GM19239 (cell line): ENCODE data around the gene CRIP2.

Experiments used
- DNase-seq: peaks from one replicate; pipeline ENCODE4 v3.0.0; 2011; ENCODE audit warnings: low spot score; ENCODE audit not compliant: insufficient read length
- FAIRE-seq: peaks from 2 replicates; lab custom pipeline; 2011; peaks lifted over from hg19 to GRCh38; lab: Jason Lieb, UNC

Gene CRIP2, protein sequence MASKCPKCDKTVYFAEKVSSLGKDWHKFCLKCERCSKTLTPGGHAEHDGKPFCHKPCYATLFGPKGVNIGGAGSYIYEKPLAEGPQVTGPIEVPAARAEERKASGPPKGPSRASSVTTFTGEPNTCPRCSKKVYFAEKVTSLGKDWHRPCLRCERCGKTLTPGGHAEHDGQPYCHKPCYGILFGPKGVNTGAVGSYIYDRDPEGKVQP

DNA sequence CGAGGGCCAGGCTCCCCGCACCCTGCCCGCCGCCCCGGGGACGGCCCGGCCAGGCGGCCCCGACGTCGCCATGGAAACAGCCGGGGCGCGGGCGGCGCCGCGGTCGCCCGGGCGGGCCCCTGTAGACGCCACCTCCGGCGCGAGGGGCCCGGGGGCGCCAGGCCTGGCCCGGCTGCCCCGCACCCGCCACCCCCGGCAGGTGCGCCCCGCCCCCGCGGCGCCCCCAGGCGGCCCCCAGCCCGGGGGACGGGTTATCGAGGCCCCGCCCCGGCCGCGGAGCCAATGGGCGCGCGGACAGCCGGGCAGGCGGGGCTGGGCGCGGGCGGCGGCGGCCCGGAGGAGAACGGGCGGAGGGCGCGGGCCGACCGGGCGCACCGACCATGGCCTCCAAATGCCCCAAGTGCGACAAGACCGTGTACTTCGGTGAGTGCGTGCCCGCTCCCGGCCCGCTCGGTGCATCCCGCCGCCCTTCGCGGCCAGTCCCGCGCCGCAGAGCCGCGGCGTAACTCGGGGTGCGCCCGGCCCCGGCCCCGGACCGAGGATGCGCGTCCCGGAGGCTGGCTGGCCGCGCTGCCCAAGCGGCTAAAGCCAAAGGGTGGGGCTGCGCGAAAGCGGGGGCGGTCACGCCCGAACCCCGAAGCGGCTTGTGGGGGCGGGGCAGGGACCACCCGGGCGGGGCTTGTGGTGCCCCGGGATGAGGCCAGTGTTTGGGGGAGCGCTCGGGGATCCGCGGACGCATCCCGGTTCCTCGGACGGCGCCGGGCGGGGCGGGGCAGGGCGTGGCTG lies at the start of gene CRIP2:
TSS of gene CRIP2 (plus strand) at position 339 of the 786 bp plus-strand sequence. CDS start at position 381, 42 bp downstream.
- FAIRE-seq (no peak), DNase-seq (peak; percentile 76)

DNA sequence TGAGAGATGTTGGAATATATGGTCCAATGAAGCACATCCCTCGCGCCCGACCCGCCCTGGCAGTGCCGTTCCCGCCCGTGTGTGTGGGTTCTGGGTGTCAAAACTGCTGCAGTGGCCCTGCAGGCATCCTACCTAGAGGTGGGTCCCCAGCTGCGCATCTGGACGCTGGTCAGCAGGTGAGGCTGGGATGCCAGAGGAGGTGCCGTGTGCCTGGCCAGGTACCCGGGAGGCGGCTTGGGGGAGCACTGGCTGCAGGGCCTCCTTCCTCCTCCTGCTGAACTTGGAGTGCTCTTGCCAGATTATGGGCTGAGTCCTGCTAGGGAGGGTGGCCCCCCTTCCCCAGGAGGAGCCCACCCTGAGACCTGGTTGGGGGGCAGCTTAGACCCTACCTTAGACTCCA lies 49.8 kb upstream of the CRIP2 start:
- DNase-seq (no peak), FAIRE-seq (no peak)

DNA sequence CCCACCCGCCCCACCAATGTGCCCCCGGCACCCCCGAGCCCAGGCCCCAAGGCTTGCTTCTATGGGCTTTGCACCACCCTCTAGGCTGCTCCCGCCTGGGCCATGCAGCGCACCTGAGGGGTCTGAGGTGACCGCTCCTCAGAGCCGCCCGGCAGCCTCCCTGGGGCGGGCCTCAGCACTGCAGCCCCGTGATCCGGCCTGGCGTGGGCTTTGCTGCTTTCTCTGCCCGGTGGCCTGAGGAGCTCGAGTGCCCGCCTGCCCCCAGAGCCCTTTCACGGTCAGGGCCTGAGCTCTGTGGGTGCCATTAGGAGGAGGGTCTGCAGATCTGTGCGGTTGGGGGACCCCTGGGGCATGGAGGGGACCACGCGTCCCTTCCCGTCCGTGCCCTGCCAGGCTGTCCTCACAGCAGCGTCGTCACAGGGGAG lies 48.8 kb upstream of the CRIP2 start:
- DNase-seq (no peak), FAIRE-seq (no peak)

DNA sequence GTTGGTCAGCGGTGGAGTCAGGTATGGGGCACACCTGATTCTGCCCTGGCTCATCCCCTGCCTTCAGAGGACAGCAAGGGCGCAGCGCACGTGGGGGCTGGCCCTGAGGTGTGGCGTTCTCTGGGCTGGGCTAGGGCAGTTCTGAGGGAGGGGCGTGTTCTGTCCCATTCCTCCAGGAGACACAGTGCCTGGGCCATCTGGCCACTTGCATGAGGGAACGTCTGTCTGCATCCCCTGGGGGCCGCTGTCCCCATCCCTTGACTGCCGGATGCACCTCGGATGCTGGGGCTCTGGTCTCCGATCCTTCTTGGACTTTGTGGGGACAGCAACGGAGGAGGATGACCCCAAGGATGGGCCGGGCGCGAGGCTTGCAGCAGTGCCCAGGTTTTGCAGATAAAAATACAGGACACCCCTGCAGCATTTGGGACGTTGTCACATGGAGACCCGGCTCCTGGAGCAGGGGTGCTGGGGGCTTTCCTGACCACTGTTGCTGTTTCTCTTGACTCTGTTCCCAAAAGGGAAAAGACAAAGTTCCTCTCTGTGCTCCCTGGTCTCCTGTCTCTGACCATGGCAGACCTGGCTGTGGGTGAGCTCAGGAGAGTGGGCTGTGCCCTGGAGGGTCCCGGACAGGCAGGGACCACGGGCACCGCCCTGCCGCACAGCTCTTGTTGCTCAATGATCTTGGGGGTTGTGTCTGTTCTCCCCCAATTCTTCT lies 48.0 kb upstream of the CRIP2 start:
- FAIRE-seq (no peak), DNase-seq (no peak)

DNA sequence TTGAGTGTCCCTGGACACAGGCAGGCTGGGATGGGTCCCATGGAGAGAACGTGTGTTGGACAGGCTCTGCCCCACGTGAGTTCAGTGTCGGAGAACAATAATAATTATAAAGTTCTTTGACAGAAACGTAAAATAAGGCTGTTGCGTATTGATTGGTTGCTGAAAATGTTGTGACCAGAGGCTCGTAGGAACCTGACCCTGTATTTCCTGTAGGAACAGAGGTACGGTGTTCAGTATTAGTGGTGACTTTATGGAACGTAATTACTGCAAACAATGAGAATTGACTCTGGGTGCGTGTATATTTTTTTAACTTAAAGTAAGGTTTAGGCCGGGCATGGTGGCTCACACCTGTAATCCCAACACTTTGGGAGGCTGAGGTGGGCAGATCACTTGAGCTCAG lies 47.2 kb upstream of the CRIP2 start:
- no peak for FAIRE-seq
- DNase-seq, result no peak

- FAIRE-seq (no peak), DNase-seq (no peak)
These were observed 46.6 kb upstream of the CRIP2 start for GRCh38 chr14:105427936-105428485.

GRCh38 chr14:105430042-105430441 lies 44.6 kb upstream of the CRIP2 start:
- FAIRE-seq (no peak), DNase-seq (no peak)

GRCh38 chr14:105430565-105430964 lies 44.1 kb upstream of the CRIP2 start:
- DNase-seq (no peak), FAIRE-seq (no peak)

GRCh38 chr14:105431256-105431655 lies 43.4 kb upstream of the CRIP2 start:
- FAIRE-seq (no peak), DNase-seq (no peak)

DNA sequence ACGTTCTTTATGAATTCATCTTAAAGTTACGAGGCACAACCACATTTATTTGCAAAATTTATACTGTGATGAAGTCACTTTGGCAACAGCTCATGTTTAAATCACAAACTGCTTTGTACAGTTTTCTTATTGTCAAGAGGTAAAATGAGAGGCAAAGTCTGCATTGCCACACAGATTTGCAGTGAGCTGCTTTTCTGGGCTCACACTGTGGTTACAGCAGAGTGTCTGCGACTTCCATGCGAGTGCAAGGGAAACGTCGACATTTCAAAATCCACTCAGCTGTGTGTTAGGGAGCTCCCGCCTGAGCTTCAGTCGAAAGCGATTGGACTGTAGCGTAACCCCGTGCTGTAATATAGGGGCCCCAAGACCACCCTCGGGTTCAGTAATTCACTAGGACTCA lies 42.0 kb upstream of the CRIP2 start:
- no peak for FAIRE-seq
- DNase-seq, result no peak

DNA sequence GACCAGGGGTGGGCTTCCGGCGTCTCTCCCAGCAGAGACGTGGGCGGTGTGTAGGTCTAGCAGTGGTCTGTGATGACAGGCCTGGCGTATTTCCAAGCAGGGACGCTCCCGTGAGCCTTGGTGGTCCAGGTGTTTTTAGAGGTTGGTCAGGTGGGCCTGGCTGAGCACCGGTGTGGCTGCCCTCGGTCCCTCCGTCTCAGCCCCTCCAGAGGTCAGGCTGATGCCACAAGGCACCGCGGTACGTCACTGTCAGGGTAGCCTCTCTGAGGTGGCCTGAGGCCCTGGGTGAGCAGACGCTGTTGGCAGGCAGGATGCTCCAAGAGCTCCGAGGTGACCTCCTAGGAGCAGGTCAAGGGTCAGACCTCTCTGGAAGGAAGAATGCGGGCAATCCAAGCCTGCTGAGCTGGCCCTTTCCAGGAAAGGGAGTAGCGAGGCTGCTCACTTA lies 41.4 kb upstream of the CRIP2 start:
- no peak for DNase-seq
- no peak for FAIRE-seq

GRCh38 chr14:105436402-105436801 lies 38.2 kb upstream of the CRIP2 start:
- FAIRE-seq, result no peak
- no peak for DNase-seq

DNA sequence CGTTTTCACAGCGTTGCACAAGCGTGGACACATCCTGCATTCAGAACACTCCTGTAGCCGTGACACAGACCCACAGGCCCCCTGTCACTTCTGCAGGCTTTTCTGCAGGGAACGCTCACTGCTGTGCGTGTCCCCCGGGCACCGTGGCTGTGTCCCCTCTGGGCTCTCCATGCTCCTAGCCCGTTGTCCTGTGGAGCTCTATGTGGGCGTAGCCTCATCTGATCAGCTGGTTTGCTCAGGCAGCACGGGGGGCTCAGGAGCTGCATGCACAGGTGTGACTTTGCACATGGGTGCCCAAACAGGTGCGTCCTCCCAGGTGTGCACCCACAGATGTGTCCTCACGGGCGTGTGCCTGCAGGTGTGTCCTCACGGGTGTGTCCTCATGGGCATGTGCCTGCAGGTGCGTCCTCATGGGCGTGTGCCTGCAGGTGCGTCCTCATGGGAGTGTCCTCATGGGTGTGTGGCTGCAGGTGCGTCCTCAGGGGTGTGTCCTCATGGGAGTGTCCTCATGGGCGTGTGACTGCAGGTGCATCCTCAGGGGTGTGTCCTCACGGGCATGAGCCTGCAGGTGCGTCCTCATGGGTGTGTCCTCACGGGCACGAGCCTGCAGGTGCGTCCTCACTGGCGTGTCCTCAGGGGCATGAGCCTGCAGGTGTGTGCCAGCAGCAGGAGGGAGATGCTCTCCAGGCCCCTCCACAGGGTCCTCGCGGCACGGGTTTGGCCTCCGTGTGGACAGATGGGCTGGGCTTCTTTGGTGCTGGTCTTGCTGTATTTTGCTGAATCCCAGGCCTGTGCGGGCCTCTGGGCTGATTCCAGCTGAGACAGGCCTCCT lies 37.5 kb upstream of the CRIP2 start:
- FAIRE-seq (no peak), DNase-seq (no peak)

DNA sequence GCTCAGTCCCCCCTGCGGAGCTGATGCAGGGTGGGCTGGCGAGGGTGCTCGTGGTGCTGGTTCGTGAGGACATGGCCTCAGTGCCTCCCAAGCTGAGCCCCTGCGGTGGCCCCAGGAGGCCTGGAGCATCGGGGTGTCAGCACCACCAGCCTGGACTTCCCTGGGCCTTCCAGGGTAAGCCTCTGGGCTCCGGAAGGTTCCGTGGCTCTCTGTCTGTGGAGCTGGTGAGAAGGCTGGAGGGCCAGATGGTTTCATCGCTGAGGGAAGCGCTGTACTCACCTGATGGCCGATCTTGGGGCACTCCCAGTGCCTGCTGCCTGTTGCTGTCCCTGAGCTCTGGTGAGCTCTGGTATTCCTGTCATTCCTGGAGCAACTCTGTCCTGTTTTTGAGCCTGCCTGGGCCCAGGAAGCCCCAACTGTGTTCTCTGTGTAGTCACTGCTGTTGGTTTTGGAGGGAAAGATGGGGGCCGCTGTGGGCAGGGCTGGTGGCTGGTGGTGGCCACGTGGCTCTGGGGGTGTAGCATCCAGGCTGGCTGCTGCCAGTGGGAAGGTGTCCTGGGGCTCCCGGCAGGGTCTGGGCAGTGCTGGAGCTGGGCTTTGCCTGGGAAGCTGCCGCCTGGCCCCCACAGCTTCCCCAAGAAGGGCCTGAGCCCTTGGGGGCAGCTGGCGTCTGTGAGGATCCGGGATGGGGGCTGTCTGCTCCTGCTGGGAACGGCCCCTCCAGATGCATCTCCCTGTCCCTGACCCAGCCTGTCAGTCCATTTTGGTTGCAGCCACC lies 36.7 kb upstream of the CRIP2 start:
- no peak for DNase-seq
- no peak for FAIRE-seq

GRCh38 chr14:105439179-105439578 lies 35.4 kb upstream of the CRIP2 start:
- DNase-seq (no peak), FAIRE-seq (no peak)

DNA sequence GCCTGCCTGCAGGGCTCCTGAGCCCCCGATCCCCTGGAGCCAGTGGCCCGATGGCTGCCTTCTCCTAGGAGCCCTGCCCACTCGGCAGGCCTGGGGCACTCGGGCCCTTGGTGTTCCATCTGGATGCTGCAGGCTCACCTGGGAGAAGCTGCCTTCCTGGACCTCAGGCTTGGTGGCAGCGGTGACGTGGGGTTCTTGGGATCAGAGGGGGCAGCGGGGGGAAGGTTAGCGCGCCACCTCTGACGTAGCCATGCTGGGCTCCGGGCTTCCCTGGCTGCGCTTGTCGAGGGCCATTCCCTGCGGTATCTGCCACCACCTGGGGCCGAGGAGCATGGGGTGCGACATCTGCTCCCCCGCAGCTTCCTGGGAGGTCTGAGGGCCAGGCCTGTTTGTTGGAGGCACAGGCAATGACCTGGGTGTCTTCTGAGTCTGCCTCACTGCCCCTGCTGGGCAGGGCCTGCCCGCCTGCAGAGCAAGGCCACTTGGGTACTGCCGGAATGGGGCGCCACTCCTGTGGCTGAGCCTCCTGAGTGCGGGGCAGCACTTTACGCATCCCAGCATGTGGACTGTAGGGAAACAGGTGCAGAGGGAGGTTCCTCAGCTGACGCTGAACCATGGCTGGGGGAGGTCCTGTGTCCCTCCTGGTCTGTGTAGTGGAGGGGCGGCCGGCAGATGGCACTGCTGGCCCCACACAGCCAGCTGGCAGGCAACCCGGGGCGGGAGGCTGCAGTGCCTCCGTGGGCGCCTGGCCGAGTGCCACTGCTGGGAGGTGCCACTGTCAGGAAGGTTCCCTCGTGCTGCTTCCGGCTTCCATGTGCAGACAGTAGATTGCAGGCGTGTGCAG lies 34.7 kb upstream of the CRIP2 start:
- DNase-seq (no peak), FAIRE-seq (no peak)

GRCh38 chr14:105440554-105440900 lies 34.1 kb upstream of the CRIP2 start:
- FAIRE-seq (no peak), DNase-seq (no peak)

DNA sequence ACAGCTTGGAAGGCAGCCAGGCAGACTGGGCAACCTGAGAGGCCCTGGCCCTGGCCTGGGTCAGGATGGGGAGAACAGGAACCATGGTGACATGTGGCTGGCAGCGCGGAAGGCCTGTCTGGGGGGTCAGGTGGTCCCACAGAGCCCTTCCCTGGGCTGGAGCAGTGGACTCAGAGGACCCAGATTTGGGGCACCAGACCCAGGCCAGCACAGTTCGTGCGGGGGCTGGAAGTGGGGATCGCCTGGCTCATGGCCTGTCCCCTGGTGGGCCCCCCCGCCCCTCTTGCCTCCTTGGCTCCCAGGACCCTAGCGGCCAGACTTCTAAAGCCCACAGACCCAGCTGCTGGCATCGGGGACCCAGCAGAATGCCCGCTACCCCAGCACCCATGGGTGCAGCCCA lies 33.6 kb upstream of the CRIP2 start:
- DNase-seq, result no peak
- no peak for FAIRE-seq

GRCh38 chr14:105442125-105442524 lies 32.5 kb upstream of the CRIP2 start:
- DNase-seq (no peak), FAIRE-seq (no peak)
